ENCODE measurements around the gene KIF3B. TPM values are rescaled to one million over a fixed set of nuclear protein-coding genes. Genes with fewer than 3 reads are reported as not detected.
A peak's percentile ranks its signal among the peaks of the same experiment; 100 is the strongest.

KIF3B gene
- total and polyA plus RNA-seq, 12 donors = 8.4 to 62.1 (median 28.6) TPM

DNA sequence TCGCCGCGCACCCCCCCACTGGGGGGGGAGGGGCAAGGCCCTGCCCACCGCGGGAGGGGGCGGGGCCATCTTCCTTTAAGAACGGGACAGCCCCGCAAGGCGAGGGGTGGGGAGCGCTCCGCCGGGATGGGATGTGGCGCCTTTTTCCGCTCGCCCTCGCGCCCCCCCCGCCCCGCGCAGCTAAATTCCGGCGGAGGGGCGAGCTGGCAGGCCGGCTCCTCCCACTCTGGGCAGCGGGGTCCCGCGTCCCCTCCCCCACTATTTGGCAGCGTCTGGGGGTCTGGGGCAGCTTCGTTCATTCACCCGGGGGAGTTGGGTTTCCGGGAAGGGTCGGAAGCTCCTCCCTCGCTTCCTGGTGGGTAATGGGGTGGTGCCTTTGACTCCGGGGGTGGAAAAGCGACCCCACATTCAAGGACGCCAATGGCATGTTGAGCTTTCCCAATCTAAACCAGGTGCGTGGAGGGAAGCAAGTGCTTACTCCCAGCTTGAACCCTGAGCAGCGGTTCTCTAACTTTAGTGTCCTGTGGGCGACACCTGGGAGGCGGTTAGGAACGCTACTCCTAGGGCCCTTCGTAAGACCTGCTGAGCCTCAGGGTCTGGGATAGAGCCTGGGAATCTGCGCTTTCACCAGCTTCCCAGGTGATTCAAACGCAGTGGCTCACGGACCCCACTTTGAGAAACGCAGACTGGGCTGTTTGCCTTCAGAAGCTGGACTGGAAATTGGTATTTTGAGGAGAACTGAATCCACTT lies 81.6 kb downstream of the KIF3B start:
- WGBS, 4 donors = 0 to 1% (median 0%) methylated on average over 3 to 42 of the region's 46 CpGs
- H3K27ac ChIP-seq = peak overlapping the region; percentile 51 to 100 (median 93)
- H3K27me3 ChIP-seq = no peaks in the 10 kb centered on the region
- no peaks in the 10 kb centered on the region for H3K9me3 ChIP-seq (replicated peaks in 1 of 3)
- H3K4me1 ChIP-seq (replicated peaks in 1 of 2) = peaks cover 61 to 65% of the 10 kb centered on the region in 2 donors
- H3K36me3 ChIP-seq (replicated peaks in 1 of 2) = no peaks in the 10 kb centered on the region
- TF ChIP-seq, protein P1, sequence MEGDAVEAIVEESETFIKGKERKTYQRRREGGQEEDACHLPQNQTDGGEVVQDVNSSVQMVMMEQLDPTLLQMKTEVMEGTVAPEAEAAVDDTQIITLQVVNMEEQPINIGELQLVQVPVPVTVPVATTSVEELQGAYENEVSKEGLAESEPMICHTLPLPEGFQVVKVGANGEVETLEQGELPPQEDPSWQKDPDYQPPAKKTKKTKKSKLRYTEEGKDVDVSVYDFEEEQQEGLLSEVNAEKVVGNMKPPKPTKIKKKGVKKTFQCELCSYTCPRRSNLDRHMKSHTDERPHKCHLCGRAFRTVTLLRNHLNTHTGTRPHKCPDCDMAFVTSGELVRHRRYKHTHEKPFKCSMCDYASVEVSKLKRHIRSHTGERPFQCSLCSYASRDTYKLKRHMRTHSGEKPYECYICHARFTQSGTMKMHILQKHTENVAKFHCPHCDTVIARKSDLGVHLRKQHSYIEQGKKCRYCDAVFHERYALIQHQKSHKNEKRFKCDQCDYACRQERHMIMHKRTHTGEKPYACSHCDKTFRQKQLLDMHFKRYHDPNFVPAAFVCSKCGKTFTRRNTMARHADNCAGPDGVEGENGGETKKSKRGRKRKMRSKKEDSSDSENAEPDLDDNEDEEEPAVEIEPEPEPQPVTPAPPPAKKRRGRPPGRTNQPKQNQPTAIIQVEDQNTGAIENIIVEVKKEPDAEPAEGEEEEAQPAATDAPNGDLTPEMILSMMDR (IDR thresholded peaks at IDR 0.05) = no peak
- TF ChIP-seq POLR2A (IDR thresholded peaks at IDR 0.05) = peak in 1 of 2 donors; percentile 33
- peak; percentile 69 to 85 (median 81) for DNase-seq
- intact Hi-C loops (cut with DNase I) = no loop called here
- peak overlapping the region; percentile 69 to 95 (median 80) for H3K4me3 ChIP-seq

DNA sequence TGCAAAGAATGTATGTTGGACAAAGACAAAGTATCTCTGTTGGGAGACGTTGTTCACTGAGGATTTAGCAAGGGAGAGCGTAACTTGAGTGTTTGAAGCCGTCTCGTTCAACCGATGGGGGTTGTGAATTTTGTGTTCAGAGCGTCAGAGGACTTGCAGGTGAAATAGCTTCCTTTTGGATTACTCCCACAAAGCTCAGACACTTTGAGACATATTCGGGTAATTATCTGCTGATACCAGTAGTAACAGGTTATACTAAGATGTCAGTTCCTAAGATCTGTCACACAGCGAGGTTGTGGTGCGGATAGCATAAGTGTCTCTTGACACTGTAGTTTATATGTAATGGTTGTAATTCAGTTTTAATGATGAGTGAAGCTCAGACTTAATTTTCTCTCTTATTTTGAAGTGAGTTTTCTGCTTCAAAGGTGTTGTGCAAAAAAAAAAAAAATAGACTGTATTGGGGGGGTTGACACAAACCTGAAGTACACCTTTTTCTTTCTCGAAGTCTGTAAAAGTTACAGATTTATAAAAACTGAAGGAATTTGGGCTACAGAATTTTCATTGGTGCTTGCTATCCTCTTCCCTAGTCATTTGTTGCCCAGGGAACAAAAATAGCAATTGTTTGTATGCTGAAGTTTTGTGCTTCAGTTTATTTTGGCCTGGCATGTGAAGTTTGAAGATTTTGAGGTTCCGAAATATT lies 82.3 kb downstream of the KIF3B start:
- no peaks in the 10 kb centered on the region for H3K36me3 ChIP-seq (replicated peaks in 1 of 2)
- H3K9me3 ChIP-seq (replicated peaks in 1 of 3) = no peaks in the 10 kb centered on the region
- no peaks in the 10 kb centered on the region for H3K27me3 ChIP-seq
- H3K4me3 ChIP-seq = peak overlapping the region in 3 of 4 donors; percentile 69 to 95 (median 79)
- WGBS, 4 donors = 8 to 10% (median 9%) methylated on average over 11 of the region's 11 CpGs
- TF ChIP-seq POLR2A (IDR thresholded peaks at IDR 0.05) = no peak
- TF ChIP-seq, protein P1 (IDR thresholded peaks at IDR 0.05) = no peak
- intact Hi-C loops (cut with DNase I) = no loop called here
- peaks cover 63 to 67% of the 10 kb centered on the region in 2 donors for H3K4me1 ChIP-seq (replicated peaks in 1 of 2)
- H3K27ac ChIP-seq = peak overlapping the region; percentile 51 to 100 (median 93)
- DNase-seq = no peak

DNA sequence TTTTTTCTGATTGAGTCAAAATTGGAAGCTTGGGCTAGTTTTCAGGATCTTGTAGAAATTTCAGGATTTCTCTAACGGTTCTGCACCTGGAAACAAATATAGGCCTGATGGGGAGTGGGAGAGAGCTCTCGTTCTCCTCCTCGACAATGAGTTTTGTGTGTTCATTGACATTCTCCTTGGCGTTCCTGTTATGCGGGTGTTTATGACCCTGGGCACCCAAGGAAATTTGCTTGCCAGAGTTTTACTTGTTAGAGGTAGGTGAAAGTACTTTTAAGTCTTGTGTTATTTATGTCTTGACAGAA lies 82.8 kb downstream of the KIF3B start:
- Histone ChIP-seq H3K27ac (peak overlapping the region in 3 of 5 donors; percentile 71 to 97 (median 93)), H3K27me3 (no peaks in the 10 kb centered on the region), H3K9me3 (replicated peaks in 1 of 3) (no peaks in the 10 kb centered on the region), H3K36me3 (replicated peaks in 1 of 2) (no peaks in the 10 kb centered on the region), H3K4me1 (replicated peaks in 1 of 2) (peaks cover 60 to 65% of the 10 kb centered on the region in 2 donors), H3K4me3 (peak overlapping the region in 2 of 4 donors; percentile 15 to 69)
- TF ChIP-seq, protein P1 (IDR thresholded peaks at IDR 0.05) = no peak
- TF ChIP-seq POLR2A (IDR thresholded peaks at IDR 0.05) = no peak
- 8 to 28% (median 16%) methylated on average over 5 of the region's 5 CpGs for WGBS, 4 donors
- no peak for DNase-seq
- intact Hi-C loops (cut with DNase I) = no loop called here

DNA sequence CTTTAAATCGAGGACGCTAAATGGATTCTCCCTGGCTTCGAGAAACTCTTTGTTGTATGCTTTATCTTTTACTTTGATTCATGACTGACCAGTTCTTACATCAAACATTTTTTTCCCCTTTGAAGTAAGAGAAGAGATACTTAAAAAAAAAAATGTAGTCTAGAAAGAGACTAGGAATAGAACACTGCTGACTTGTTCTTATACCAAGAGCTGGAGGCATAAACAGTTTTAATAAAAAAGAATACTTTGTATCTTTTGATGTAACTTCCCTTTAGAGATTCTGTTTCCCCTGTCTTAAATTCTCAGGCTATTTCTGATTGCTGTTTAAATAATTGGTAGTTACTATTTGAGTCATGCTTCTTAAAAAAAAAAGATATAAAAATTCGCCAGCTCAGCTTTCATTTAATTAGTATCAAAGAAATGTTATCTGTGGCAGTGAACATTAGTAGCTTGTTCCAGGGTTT lies 85.5 kb downstream of the KIF3B start:
- H3K27me3 ChIP-seq = no peaks in the 10 kb centered on the region
- H3K4me3 ChIP-seq = peak overlapping the region in 1 of 4 donors; percentile 23
- H3K9me3 ChIP-seq (replicated peaks in 1 of 3) = no peaks in the 10 kb centered on the region
- TF ChIP-seq POLR2A (IDR thresholded peaks at IDR 0.05) = no peak
- TF ChIP-seq, protein P1 (IDR thresholded peaks at IDR 0.05) = no peak
- no peak for DNase-seq
- peak overlapping the region in 4 of 5 donors; percentile 25 to 93 (median 71) for H3K27ac ChIP-seq
- intact Hi-C loops (cut with DNase I) = no loop called here
- WGBS, 4 donors = 10 to 19% (median 14%) methylated on average over 4 of the region's 4 CpGs
- peaks cover 42 to 80% of the 10 kb centered on the region in 2 donors for H3K4me1 ChIP-seq (replicated peaks in 1 of 2)
- H3K36me3 ChIP-seq (replicated peaks in 1 of 2) = no peaks in the 10 kb centered on the region

Measured in adrenal gland (tissue), 12 donors.